Kidney (tissue), 14 donors: Measurements from ENCODE around the gene NF2. TPM values are rescaled to one million over a fixed set of nuclear protein-coding genes. Genes with fewer than 3 reads are reported as not detected.

Experiments
- DNase-seq, 5 donors: peaks; one replicate each; pipeline ENCODE4 v3.0.0-alpha.2; 2013 to 2020
- FAIRE-seq: peaks from 2 replicates; lab custom pipeline; 2012; peaks lifted over from hg19 to GRCh38; lab: Jason Lieb, UNC
- H3K27ac ChIP-seq, 2 donors: one replicate each; pipeline ENCODE4 v1.7.0; 2013; ENCODE audit warnings: low read depth in 2 of 2, low read length in 2 of 2, inconsistent platforms in 1 of 2
- H3K27me3 ChIP-seq: one replicate; pipeline ENCODE4 v1.7.1; 2013; ENCODE audit warnings: low read length, inconsistent platforms; ENCODE audit not compliant: control insufficient read depth, insufficient read depth
- H3K36me3 ChIP-seq, 3 donors: one replicate each; pipeline versions ENCODE4 v1.7.0 to v1.7.1; 2013; ENCODE audit warnings: low read length in 3 of 3, control low read depth in 1 of 3, inconsistent platforms in 1 of 3; ENCODE audit not compliant: insufficient read depth in 3 of 3, control insufficient read depth in 2 of 3
- H3K4me1 ChIP-seq, 3 donors: one replicate each; pipeline versions ENCODE4 v1.7.0 to v1.7.1; 2013; ENCODE audit warnings: low read length in 3 of 3, inconsistent platforms in 1 of 3, low read depth in 1 of 3; ENCODE audit not compliant: control insufficient read depth in 2 of 3, insufficient read depth in 2 of 3
- H3K4me3 ChIP-seq, 3 donors: one replicate each; pipeline versions ENCODE4 v1.7.0 to v1.8.1; 2013; ENCODE audit warnings: low read length in 3 of 3, control low read depth in 1 of 3, inconsistent platforms in 1 of 3
- H3K9ac ChIP-seq, 3 donors: one replicate each; pipeline versions ENCODE4 v1.7.0 to v1.7.1; 2013; ENCODE audit warnings: low read length in 3 of 3, control low read depth in 1 of 3, inconsistent platforms in 1 of 3
- H3K9me3 ChIP-seq, 3 donors: one replicate each; pipeline versions ENCODE4 v1.7.0 to v1.7.1; 2013; ENCODE audit warnings: low read length in 3 of 3, control low read depth in 1 of 3, inconsistent platforms in 1 of 3; ENCODE audit not compliant: control insufficient read depth in 2 of 3, insufficient read depth in 1 of 3
- intact Hi-C: fragments of 100-400 bp; cut with DNase I; formaldehyde crosslinking; loops from one replicate; pipeline ENCODE4 v1.11.1; 2022
- polyA plus RNA-seq: library from polyadenylated mRNA; stranded (reverse); fragments of 350-450 nt; fragmentation: Illumina TruSeq; extraction: RNeasy Lipid Tissue Mini Kit (QIAGEN cat#74804); gene quantifications from one replicate; pipeline ENCODE4 v1.2.3, GENCODE V29; 2014; ENCODE audit warnings: low read depth, low replicate concordance; ENCODE audit not compliant: insufficient read depth
- total RNA-seq: library from RNA; stranded (reverse); fragmentation: NEBNext Ultra II Directional; extraction: Animal tissue kit (Norgen Biotek cat#: 25700); gene quantifications from one replicate; pipeline ENCODE4 v1.2.1, GENCODE V29; 2021
- TF ChIP-seq, protein P1 (sequence below): IDR thresholded peaks from 3 replicates; pipeline ENCODE4 v1.5.1; 2012; ENCODE audit warnings: mild to moderate bottlenecking, moderate library complexity, borderline replicate concordance; ENCODE audit not compliant: insufficient read depth; ENCODE audit errors: extremely low read depth
- donor health status: control.
- donor health status: control.
- donor health status: control.
- donor health status: control.
- donor health status: control.
- donor health status: DM: yes; HTN: yes; CAD: no.
- donor health status: Normal renal cell carcinoma (clear cell type).

The NF2 gene
- total and polyA plus RNA-seq, 2 donors from 2014 or later: 15.4 to 60.6 TPM

GRCh38 chr22:29710193-29710592, 106.8 kb downstream of the NF2 start:
- no peak for DNase-seq

GRCh38 chr22:29710922-29711593, 107.6 kb downstream of the NF2 start:
- H3K9me3 ChIP-seq: no peaks in the 10 kb centered on the region
- no peaks in the 10 kb centered on the region for H3K27me3 ChIP-seq
- no peak overlapping the region for H3K9ac ChIP-seq
- FAIRE-seq (no peak), DNase-seq (no peak)
- no peaks in the 10 kb centered on the region for H3K36me3 ChIP-seq
- H3K4me3 ChIP-seq: no peak overlapping the region
- peaks cover 0 to 2% (median 0%) of the 10 kb centered on the region in 3 donors for H3K4me1 ChIP-seq
- intact Hi-C loops: no loop called here
- no peak overlapping the region for H3K27ac ChIP-seq
- TF ChIP-seq, protein P1, sequence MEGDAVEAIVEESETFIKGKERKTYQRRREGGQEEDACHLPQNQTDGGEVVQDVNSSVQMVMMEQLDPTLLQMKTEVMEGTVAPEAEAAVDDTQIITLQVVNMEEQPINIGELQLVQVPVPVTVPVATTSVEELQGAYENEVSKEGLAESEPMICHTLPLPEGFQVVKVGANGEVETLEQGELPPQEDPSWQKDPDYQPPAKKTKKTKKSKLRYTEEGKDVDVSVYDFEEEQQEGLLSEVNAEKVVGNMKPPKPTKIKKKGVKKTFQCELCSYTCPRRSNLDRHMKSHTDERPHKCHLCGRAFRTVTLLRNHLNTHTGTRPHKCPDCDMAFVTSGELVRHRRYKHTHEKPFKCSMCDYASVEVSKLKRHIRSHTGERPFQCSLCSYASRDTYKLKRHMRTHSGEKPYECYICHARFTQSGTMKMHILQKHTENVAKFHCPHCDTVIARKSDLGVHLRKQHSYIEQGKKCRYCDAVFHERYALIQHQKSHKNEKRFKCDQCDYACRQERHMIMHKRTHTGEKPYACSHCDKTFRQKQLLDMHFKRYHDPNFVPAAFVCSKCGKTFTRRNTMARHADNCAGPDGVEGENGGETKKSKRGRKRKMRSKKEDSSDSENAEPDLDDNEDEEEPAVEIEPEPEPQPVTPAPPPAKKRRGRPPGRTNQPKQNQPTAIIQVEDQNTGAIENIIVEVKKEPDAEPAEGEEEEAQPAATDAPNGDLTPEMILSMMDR: no peak

More at GRCh38 chr22:29710193-29710592, 106.8 kb downstream of the NF2 start:
- Histone ChIP-seq H3K27me3 (no peaks in the 10 kb centered on the region), H3K36me3 (no peaks in the 10 kb centered on the region), H3K4me1 (peaks cover 0 to 2% (median 0%) of the 10 kb centered on the region in 3 donors), H3K27ac (no peak overlapping the region), H3K9me3 (no peaks in the 10 kb centered on the region), H3K9ac (no peak overlapping the region), H3K4me3 (no peak overlapping the region)
- intact Hi-C loops: no loop called here
- FAIRE-seq: no peak
- TF ChIP-seq, protein P1: no peak

- Histone ChIP-seq H3K4me3 (no peak overlapping the region), H3K27ac (no peak overlapping the region), H3K9me3 (no peaks in the 10 kb centered on the region), H3K4me1 (peaks cover 0 to 2% (median 0%) of the 10 kb centered on the region in 3 donors), H3K27me3 (no peaks in the 10 kb centered on the region), H3K36me3 (no peaks in the 10 kb centered on the region), H3K9ac (no peak overlapping the region)
- DNase-seq: no peak
- TF ChIP-seq, protein P1: no peak
- intact Hi-C loops: no loop called here
- FAIRE-seq: no peak
These were observed 108.7 kb downstream of the NF2 start for GRCh38 chr22:29712119-29712518.
